GM19397 (cell line): Measurements from ENCODE around the gene BRICD5.

Source experiments
- ATAC-seq: cut with Tn5 transposase; IDR thresholded peaks from one replicate; pipeline ENCODE4 v1.9.1; 2021; ENCODE audit warnings: mild to moderate bottlenecking, moderate library complexity; ENCODE audit not compliant: unreplicated experiment

BRICD5 gene

GRCh38 chr16:2237493-2238149 lies 27.0 kb upstream of the BRICD5 start:
- no peak for ATAC-seq

GRCh38 chr16:2237102-2237482 lies 26.4 kb upstream of the BRICD5 start:
- no peak for ATAC-seq

- no peak for ATAC-seq
Observed at GRCh38 chr16:2236337-2237101, 25.9 kb upstream of the BRICD5 start, which contains the start of gene DNASE1L2. DNASE1L2 (plus strand) TSS chr16:2236444; CDS start chr16:2236817, 373 bp downstream.

- ATAC-seq = no peak
Observed at GRCh38 chr16:2235695-2236336, 25.2 kb upstream of the BRICD5 start.

GRCh38 chr16:2235234-2235651 lies 24.6 kb upstream of the BRICD5 start:
- ATAC-seq = no peak

GRCh38 chr16:2234813-2235170 lies 24.1 kb upstream of the BRICD5 start:
- ATAC-seq = no peak

- ATAC-seq = no peak
Observed at GRCh38 chr16:2233872-2234812, 23.5 kb upstream of the BRICD5 start.

- no peak for ATAC-seq
Observed at GRCh38 chr16:2233046-2233775, 22.5 kb upstream of the BRICD5 start.

- no peak for ATAC-seq
Observed at GRCh38 chr16:2232094-2232990, 21.7 kb upstream of the BRICD5 start.

GRCh38 chr16:2231016-2231931 lies 20.6 kb upstream of the BRICD5 start:
- no peak for ATAC-seq

GRCh38 chr16:2230376-2230775 lies 19.7 kb upstream of the BRICD5 start:
- no peak for ATAC-seq

GRCh38 chr16:2229632-2230250 lies 19.1 kb upstream of the BRICD5 start:
- ATAC-seq = no peak

GRCh38 chr16:2229091-2229490 lies 18.4 kb upstream of the BRICD5 start:
- ATAC-seq = no peak

GRCh38 chr16:2228161-2228824 lies 17.6 kb upstream of the BRICD5 start:
- ATAC-seq = no peak

- ATAC-seq = no peak
Observed at GRCh38 chr16:2226918-2227317, 16.3 kb upstream of the BRICD5 start.

GRCh38 chr16:2226245-2226793 lies 15.7 kb upstream of the BRICD5 start:
- no peak for ATAC-seq

GRCh38 chr16:2223942-2224486 lies 13.4 kb upstream of the BRICD5 start:
- peak; percentile 7 for ATAC-seq
